Pancreas (tissue), 10 donors: Measurements from ENCODE around the gene UBASH3A. TPM values are rescaled to one million over a fixed set of nuclear protein-coding genes. Genes with fewer than 3 reads are reported as not detected.

Source experiments
- ATAC-seq, 4 donors: fragments of 200-7000 bp; cut with Tn5 transposase; one replicate each; pipeline versions ENCODE4 v1.8.0 to v1.9.1; 2020; ENCODE audit warnings: mild to moderate bottlenecking in 4 of 4, moderate library complexity in 4 of 4
- DNase-seq, 6 donors: peaks; one replicate each; pipeline ENCODE4 v3.0.0-alpha.2; 2020
- FAIRE-seq: peaks from 2 replicates; lab custom pipeline; 2012; peaks lifted over from hg19 to GRCh38; lab: Jason Lieb, UNC
- H3K27ac ChIP-seq, 4 donors: fragments of 200-600 bp; sonication (generic); 1 replicate in 3 of 4; 2 replicates in 1 of 4; pipeline versions ENCODE4 v1.5.0 to v1.8.0; 2020
- H3K27me3 ChIP-seq, 4 donors: fragments of 200-600 bp; one replicate each; pipeline ENCODE4 v1.8.0; 2021
- H3K36me3 ChIP-seq, 3 donors: fragments of 200-600 bp; sonication (generic) in 1 of 3; one replicate each; pipeline versions ENCODE4 v1.5.0 to v1.8.0; 2020 to 2021
- H3K4me1 ChIP-seq, 3 donors: fragments of 200-600 bp; one replicate each; pipeline ENCODE4 v1.8.0; 2021
- H3K4me3 ChIP-seq, 4 donors: fragments of 200-600 bp; sonication (generic) in 2 of 4; one replicate each; pipeline versions ENCODE4 v1.5.0 to v1.8.0; 2020 to 2021
- H3K9me3 ChIP-seq, 4 donors: fragments of 200-600 bp; one replicate each; pipeline ENCODE4 v1.8.0; 2021
- CTCF ChIP-seq, 4 donors: fragments of 200-600 bp; sonication (generic) in 3 of 4; IDR thresholded peaks; one replicate each; pipeline versions ENCODE4 v1.5.0 to v1.8.0; 2021; ENCODE audit warnings: antibody characterized with exemption in 4 of 4
- WGBS, 2 donors: extraction: QIAGEN DNeasy Blood & Tissue Kit; methylation state at CpG; one replicate each; pipeline ENCODE4 v1.1.7; 2013; 5-methylcytosine and 5-hydroxymethylcytosine counted together
- intact Hi-C, 3 donors: fragments of 100-400 bp; cut with DNase I; formaldehyde crosslinking; loops; one replicate each; pipeline versions ENCODE4 v1.11.1 to v1.14.2; 2022
- polyA plus RNA-seq, 2 donors: library from polyadenylated mRNA; stranded (reverse); fragments of 200-250 nt; gene quantifications; one replicate each; pipeline ENCODE4 v1.2.3, GENCODE V29; 2013
- total RNA-seq, 6 donors: library from RNA; stranded (reverse); fragmentation: NEBNext Ultra II Directional in 4 of 6; extraction: Animal tissue kit (Norgen Biotek cat#: 25700) in 4 of 6; gene quantifications; one replicate each; pipeline versions ENCODE4 v1.2.1 to v1.2.4, GENCODE V29; 2021 to 2023
- donor health status: healthy with polysubstance abuse.
- donor health status: DM: no; HTN: no; CAD: no; lungs with moderate emphysema.
- donor health status: DM: no; HTN: no; CAD: no.
- donor health status: control.
- donor health status: control.
- donor health status: Bipolar disorder and iron deficiency.
- donor health status: DM: yes; HTN: yes; CAD: no.
- donor health status: DM: no; HTN: no; CAD: no.
- donor health status: DM: no; HTN: no; CAD: no.
- donor health status: DM: yes; HTN: yes; CAD: no.

The UBASH3A gene
- total and polyA plus RNA-seq, 8 donors = 0.15 to 0.40 (median 0.32) TPM; not detected in 1

GRCh38 chr21:42384156-42384945 lies 19.4 kb upstream of the UBASH3A start:
- H3K36me3 ChIP-seq = no peaks in the 10 kb centered on the region
- 73 to 81% methylated on average over 8 of the region's 8 CpGs for WGBS, 2 donors
- FAIRE-seq (no peak), ATAC-seq (no peak), DNase-seq (peak in 2 of 6 donors; percentile 3)
- intact Hi-C loops = loop anchor here in 1 of 3 donors (10.0 kb wide), 1 partner anchor 60 kb away; no protein-coding TSS in a partner anchor
- H3K27ac ChIP-seq = no peak overlapping the region
- no peaks in the 10 kb centered on the region for H3K27me3 ChIP-seq
- H3K9me3 ChIP-seq = no peaks in the 10 kb centered on the region
- no peak for TF ChIP-seq CTCF (IDR thresholded peaks at IDR 0.05)
- no peaks in the 10 kb centered on the region for H3K4me1 ChIP-seq
- no peak overlapping the region for H3K4me3 ChIP-seq

- no peak overlapping the region for H3K27ac ChIP-seq
- DNase-seq = peak in 1 of 6 donors; percentile 2
- WGBS, 2 donors = 86 to 93% methylated on average over 2 of the region's 2 CpGs
- H3K36me3 ChIP-seq = no peaks in the 10 kb centered on the region
- intact Hi-C loops = loop anchor here in 1 of 3 donors (10.0 kb wide), 1 partner anchor 60 kb away; no protein-coding TSS in a partner anchor
- H3K9me3 ChIP-seq = no peaks in the 10 kb centered on the region
- H3K4me1 ChIP-seq = no peaks in the 10 kb centered on the region
- no peak for FAIRE-seq
- no peak overlapping the region for H3K4me3 ChIP-seq
- no peak for ATAC-seq
- no peaks in the 10 kb centered on the region for H3K27me3 ChIP-seq
- no peak for TF ChIP-seq CTCF (IDR thresholded peaks at IDR 0.05)
Observed at GRCh38 chr21:42384989-42385388, 18.7 kb upstream of the UBASH3A start.

- H3K27me3 ChIP-seq = no peaks in the 10 kb centered on the region
- intact Hi-C loops = loop anchor here in 1 of 3 donors (10.0 kb wide), 1 partner anchor 61 kb away; no protein-coding TSS in a partner anchor
- DNase-seq (peak in 1 of 6 donors; percentile 27), ATAC-seq (no peak), FAIRE-seq (no peak)
- no peak overlapping the region for H3K4me3 ChIP-seq
- no peak for TF ChIP-seq CTCF (IDR thresholded peaks at IDR 0.05)
- H3K27ac ChIP-seq = no peak overlapping the region
- H3K36me3 ChIP-seq = no peaks in the 10 kb centered on the region
- no peaks in the 10 kb centered on the region for H3K4me1 ChIP-seq
- H3K9me3 ChIP-seq = no peaks in the 10 kb centered on the region
- 88 to 96% methylated on average over 5 of the region's 5 CpGs for WGBS, 2 donors
Observed at GRCh38 chr21:42385619-42386018, 18.1 kb upstream of the UBASH3A start.

- intact Hi-C loops = loop anchor here in 1 of 3 donors (10.0 kb wide), 1 partner anchor 61 kb away; no protein-coding TSS in a partner anchor
- FAIRE-seq = no peak
Observed at GRCh38 chr21:42386034-42386591, 17.6 kb upstream of the UBASH3A start.

More at GRCh38 chr21:42386034-42386591, 17.6 kb upstream of the UBASH3A start:
- Histone ChIP-seq H3K27me3 (no peaks in the 10 kb centered on the region), H3K4me3 (no peak overlapping the region), H3K27ac (no peak overlapping the region), H3K36me3 (no peaks in the 10 kb centered on the region), H3K4me1 (no peaks in the 10 kb centered on the region), H3K9me3 (no peaks in the 10 kb centered on the region)
- 52 to 57% methylated on average over 11 of the region's 11 CpGs for WGBS, 2 donors
- DNase-seq (peak in 3 of 6 donors; percentile 15 to 53 (median 32)), ATAC-seq (peak in 3 of 4 donors; percentile 5 to 22 (median 5))
- no peak for TF ChIP-seq CTCF (IDR thresholded peaks at IDR 0.05)
